ENCODE results near the gene E2F6.

Gene E2F6

DNA sequence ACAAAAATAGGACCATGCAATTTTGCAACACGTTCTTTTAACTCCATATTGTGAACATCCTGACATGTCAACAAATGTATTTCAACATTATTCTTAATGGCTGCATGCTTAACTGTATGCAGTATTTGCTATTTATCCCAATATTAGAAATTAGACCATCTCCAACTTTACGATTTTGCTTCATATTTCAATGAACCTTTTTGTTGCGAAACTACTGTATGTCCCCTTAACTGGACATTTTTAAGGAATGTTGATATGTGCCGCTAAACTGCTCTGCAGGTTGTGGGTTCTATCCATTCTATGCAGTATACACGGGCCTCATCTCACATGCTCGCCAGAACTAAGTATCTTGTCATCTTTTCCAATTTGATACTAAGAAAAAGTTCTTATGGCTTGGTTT is 11.1 kb downstream of the E2F6 start:
- DNase-seq, result no peak

DNA sequence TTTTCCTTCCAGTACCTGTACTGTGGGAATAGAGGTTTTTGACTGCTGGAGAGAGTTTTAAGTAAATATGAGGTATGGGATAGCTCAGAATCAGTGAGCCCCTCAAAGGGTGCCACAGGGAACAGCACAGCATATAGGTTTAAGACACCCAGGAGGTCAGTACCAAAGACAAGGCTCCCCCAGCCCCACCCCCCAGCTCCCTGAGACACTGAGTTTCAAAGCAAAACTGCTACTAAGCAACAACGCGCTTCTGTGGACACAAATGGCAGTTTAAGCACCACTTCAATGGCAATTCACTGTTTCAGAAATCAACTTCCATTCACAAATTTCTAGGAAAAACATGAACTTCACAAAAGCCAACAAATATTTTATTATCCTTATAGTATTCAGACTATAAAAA is 15.2 kb downstream of the E2F6 start:
- DNase-seq, result no peak

DNA sequence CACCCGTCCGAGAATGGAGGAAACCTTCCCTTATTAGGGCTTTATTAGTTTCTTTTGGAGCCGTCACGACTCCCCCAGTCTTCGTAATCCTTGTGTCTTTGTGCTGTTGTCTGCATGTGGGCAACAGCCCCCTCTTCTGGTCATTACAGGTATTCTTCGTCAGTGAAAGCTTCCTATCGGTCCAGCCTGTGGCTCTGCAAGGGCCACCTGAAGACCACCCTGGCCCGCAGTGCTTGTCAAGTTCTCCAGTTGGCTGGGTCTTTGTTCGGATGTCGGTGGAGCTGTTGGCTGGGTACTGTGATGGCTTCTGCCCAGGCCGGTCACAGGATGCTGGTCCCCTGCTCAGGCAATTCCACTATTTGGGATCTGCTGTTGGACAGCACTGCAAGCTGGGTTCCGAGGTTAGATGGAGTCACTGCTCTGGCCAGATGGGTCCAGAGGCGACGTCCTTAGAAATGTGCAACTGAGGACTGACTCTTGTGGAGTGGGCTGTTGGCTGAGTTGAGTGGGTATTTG is 19.2 kb downstream of the E2F6 start:
- no peak for DNase-seq

DNA sequence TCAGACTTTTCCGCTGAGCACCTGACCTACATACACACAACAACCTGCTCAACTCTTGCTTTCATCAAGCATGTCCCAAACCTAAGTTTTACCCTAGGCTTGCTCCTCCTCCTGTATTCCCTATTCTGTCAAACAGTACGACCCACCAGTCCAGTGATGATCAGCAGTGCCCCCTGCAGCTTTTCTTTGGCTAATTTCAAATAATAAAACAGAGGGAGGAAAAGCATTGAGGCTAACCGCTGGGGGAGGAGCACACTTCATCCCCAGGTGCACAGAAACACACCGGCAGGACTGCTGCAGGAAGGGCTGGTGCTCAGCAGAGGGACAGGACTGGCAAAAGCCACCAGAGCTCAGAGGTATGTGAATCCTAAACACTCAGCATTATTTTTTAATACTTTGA is 21.2 kb downstream of the E2F6 start:
- DNase-seq, result no peak

DNA sequence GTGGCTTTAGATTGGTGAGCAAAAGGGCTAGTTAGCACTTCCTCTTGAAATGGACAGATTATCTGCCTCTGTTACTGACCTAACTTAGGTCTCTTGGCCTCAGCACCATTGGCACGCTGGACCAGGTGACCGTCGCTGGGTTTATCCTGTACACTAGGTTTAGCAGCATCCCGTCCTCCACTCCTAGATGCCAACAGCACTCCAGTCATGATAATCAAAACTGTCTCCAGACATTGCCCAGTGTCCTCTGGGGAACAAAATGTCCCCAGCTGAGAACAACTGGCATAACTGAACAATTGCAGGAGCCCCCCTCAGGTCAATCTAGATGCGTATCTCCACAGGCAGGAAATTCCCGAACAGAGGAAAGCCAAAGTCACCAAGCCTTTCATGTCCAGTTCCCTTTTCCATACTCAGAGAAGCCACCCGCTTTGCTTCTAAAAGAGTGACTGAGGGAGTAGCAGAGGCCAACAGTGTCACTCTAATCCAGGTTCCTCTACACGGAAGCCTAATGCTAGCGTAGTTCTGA is 27.3 kb downstream of the E2F6 start:
- no peak for DNase-seq

DNA sequence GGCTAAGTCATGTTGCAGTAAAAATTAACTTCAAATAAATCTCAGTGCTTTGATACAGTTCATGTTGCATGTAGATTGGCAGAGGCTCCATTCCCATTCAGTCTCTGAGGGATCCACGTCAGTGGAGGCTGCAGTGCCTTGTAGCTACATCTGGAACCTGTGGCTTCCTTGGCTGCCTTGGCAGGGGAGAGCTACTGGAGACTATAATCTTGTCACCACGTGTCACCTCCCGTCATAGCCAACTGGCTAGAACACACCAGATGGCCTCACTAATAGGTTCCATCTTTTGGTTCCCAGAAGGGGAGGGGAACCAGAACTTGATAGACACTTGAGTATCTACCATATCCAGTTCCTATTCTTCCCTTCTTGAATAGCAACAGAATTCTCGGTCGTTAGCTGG is 28.4 kb downstream of the E2F6 start:
- no peak for DNase-seq

DNA sequence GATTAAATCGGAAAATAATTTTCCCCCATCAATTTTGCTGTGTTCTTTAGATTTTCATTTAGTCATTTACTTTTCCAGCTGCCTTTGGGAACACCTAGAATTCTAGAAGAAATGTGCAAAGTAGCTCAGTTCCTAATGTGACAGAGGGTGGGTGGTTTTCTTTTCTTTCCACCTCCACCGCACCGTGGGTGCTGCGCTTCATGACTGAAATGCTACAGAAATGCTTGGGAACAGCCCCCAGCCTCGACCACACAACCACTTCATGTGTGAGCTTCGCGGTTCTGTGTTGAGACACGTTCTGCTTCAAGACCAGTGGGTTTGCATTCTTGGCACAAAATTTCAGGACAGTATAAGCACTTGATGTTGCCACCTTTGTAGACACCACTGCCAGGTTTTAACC is 30.9 kb downstream of the E2F6 start:
- DNase-seq, result no peak

DNA sequence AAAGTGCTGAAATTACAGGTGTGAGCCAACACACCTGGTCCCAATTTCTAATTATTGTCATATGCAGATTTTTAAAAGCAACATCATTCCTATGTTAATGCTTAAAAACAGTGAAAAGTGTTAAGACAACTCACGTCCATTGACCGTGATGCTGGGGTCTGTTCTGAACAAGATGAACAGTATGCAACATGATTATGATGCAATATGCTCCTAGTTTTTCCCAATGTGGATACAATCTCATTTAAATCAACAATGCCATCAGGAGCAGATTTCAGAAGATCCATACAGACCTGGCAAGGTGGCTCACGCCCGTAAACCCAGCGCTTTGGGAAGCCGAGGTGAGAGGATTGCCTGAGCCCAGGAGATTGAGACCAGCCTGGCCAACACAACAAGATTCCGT is 31.5 kb downstream of the E2F6 start:
- DNase-seq, result no peak

DNA sequence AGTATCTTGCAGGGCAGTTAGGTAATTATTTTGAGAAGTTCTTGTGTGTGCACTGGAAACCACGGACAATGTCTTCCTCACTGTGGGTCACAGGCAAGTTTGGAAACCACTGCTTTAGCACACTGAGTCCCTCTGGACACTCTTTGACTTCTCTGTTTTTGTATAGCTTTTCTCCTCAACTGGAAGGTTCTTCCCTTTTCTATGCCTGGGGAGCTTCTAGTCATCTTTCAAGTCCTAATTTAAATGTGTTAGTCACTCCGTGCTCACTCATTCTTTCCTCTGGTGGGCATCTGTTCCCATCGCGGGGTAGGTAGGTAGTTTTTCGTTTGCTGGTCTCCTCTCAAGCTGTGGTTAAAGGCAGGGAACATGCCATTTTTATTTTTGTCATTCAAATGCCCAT is 32.1 kb downstream of the E2F6 start:
- DNase-seq, result no peak

DNA sequence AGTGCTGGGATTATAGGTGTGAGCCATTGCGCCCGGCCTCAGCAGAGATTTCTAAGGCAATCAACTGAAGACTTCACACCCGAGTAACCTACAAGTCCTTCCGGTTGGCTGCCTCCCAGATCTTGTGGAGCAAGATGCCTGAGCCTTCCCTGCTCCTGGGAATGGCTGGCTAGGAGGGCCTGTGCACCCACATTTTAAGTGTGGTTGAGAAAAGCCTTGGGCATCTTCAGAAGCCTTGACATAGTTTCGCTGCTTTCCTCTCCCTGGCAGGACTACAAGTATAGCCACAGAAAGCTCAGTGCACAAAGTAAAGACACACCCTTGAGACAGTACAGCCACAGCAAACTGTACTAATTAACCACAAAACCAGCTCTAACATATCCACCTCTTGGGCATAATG is 35.2 kb downstream of the E2F6 start:
- no peak for DNase-seq

DNA sequence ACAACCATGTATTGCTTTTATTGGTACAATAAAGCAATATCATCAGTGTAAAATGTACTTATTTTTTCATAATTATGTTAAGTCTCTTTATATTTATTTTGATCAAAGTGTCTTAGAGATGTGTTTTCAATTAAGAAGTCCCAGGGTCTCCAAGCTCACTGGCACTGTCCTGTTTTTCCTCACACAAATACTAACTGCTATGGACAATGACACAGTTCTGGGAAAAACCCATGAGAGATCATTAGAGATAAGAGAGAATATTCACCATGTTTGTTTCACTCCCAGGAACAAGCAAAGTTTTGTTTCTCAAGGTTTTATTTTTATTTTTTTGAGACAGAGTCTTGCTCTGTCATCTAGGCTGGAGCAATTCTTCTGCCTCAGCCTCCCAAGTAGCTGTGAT is 38.7 kb downstream of the E2F6 start:
- DNase-seq, result no peak

DNA sequence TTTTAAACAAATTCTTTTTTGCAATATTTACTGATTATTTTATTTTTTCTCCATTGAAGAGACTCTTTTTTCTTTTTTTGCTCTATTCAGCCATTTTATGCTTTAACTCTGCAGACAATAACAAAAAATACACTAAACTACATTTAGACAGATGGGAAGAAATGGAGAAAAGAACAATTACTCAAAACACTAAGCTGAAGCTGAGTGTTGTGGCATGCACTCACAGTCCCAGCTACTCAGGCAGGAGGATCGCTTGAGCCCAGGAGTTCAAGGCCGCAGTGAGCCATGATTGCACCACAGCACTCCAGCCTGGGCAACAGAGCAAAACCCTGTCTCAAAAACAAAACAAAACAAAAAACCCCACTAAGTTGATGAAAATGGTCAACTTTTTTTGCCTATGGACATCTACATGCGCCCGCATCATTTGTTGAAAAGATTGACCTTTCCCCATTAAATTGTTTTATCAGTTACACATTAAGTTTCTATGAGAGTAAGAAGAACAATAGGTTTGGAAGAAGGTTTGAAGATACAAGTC is 43.0 kb downstream of the E2F6 start:
- DNase-seq, result no peak

DNA sequence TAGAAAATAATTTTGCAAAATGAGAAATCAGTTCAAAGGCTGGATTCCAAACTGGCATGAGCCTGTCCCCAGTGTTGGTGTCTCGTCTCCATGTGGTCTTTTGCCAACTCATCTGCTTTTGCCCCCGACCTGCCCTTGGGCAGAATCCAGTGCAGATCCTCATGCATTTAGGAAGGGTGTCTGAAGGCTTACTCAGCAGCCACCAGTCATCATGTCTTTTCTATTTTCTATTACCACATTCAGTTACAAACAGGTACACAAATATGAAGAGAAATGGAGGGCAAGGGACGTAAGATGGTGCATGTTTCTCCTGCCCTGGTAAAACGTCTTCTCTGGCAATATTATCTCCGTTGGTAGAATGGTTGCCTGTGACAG is 43.5 kb downstream of the E2F6 start:
- no peak for DNase-seq

DNA sequence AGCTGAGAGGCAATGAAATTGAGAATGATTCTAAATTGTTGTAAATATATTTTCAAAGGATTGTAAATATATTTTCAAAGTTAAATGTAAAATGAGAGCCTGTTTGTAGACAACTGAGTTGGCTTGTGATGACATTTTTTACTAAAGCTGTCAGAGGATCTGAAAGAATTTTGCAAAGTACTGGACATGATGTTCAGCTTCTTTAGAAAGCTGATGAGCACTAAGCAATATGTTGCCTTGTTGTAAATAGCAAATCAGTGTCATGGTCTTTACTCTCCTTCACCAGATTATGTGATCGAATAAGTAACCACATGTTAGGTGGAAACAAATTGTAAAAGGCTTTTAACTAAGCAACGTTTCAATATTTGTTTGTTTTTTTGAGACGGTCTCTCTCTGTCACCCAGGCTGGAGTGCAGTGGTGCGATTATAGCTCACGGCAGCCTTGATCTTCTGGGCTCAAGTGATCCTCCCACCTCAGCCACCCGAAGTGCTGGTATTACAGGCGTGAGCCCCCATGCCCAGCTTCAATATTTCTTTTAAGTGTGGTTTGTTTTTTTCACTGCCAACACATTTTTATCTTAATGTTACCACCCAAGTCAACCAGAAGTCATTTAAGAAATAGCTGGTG is 44.0 kb downstream of the E2F6 start:
- DNase-seq, result no peak

DNA sequence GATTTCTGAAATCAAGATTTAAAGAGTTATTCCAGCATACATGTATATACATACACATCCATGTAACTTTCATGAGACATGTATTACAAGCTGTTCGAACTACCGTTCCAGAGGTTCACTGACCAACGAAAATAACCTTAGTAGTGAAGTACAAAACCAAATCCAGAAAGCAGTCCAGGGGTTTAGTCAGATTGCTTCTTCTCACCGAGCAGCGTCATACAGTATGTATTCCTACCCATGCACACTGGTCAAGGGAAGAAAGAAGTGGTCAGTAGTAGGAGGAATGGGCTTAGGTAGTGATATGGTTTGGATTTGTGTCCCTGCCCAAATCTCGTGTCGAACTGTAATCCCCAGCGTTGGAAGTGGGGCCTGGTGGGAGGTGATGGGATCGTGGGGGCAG is 45.3 kb downstream of the E2F6 start:
- DNase-seq, result no peak

DNA sequence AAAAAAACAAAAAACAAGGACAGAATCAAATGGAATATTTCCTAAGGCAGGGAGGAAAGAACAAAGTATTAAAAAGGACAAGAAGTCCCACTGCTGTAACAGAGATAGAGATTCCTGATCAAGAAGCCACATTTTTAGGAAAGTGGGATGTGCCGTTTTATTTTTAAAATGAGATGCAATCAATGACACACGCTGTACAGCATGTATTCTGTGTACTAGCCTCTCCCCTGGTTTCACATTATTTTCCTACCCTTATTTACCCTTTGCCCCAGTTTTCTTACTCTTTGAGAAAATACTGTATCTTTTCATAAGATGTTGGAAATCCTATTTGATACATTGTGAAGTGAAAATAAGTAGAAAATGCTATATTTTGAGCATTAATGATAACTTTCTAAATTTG is 45.8 kb downstream of the E2F6 start:
- no peak for DNase-seq

DNA sequence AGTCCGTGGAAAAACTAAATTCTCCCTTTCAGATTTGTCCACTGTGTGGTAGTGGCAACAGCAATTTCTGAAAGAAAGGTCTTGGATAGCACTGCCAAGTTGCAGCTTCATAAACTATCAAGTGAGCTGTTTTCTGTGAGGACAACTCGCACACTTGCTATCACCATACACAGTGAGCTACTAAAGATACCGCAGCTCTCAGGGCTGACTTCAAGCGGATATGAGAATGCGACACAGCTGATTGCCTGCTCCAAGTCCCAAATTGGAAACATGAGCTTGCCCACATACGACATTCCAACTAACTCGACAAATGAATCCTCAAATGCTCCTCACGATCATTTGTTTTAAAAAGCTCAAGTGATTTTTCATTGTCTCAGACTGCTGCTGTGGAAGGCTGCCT is 46.2 kb downstream of the E2F6 start:
- DNase-seq, result no peak

DNA sequence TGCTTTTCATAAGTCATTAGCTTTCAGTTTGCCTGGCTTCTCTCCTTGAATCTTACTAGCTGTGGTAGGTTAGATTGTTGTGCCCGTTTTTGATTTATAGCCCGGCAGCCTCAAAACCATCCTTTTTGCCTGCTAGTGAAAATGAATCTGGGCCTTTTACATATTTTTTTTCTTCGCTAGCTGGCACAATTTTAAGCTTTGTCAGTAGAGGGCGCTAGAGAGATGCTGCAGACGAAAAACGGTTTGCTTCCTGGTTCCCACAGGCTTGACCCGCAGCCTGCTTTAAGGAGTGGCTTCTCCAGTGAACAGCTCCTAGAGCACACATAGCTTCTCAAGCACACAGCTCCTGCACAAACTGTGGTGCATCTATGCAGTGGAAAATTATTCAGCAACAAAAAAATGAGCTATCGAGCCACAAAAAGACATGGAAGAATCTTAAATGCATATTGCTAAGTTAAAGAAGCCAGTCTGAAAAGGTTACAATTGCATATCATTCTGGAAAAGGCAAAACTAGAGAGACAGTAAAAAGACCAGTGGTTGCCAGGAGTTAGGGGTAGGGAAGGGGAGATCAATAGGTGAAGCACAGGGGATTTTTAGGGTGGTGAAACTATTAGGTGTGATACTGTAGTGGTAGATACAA is 47.9 kb downstream of the E2F6 start:
- DNase-seq, result no peak

DNA sequence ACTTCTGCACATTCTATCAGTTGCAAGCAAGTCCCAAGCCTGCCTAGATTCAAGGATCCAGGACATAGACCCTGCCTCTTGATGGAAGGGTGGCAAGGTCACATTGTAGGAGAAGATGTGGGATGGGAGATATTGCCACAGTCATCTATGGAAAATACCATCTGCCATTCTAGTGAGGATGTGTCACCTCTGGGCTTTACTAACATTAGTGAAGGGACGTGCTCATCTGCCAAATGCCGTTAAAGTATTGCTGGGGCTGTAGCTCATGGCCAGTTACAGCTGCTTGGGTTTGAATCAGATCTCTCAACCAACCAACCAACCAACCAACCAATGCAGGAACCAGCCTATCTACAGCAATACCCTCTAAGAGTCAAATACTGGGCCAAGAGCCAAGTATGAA is 49.0 kb downstream of the E2F6 start:
- no peak for DNase-seq

DNA sequence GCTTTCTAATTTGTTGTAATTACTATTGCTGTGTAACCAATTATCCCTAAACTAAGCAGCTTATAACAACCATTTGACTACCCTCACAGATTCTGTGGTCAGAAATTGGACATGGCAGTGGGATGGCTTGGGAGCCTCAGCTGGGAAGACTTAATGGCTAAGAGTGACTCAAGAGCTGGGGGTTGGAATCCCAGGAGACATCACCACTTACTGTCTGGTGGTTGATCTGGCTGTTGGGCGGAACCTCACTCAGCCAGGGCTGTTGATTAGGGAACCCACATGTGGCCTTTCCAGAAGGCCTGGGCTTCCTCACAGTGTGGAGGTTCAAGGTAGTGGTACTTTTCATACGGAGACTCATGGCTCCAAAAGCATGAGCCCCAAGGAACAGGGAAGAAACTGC is 49.8 kb downstream of the E2F6 start:
- DNase-seq, result no peak

DNA sequence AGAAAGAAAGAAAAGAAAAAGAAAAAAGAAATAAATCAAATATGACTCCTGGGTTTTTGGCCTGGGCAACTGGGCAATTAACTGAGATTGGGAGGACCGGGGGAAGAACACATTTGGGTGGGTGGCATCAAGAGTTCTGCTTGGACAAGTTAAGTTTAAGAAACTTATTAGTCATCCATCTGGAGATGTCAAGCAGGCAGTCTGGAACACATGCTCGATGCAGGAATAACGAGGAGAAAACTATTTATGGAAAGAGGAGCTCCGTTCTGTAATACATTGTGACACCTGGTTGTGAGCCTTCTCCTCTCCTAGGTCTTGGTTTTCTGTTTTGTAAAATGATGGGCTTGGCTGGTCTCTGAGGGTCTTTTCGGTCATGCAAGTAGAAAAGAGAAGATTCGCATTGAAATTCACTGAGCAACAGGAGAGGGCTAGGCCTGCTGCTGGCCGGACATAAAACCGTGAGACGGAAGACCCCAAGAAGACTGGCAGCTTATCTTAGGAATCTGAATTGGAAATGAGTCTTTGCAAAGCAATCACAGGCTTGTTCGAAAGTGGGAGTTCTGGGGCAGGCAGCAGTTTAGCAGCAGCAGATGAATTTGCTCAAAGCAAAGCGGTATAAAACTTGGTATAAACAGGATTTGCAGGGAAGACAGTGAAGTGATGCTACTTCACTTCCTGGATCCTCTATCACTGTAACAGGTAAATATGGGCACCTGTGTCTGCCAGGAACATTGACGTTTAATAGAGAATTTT is 51.4 kb downstream of the E2F6 start:
- DNase-seq, result no peak

DNA sequence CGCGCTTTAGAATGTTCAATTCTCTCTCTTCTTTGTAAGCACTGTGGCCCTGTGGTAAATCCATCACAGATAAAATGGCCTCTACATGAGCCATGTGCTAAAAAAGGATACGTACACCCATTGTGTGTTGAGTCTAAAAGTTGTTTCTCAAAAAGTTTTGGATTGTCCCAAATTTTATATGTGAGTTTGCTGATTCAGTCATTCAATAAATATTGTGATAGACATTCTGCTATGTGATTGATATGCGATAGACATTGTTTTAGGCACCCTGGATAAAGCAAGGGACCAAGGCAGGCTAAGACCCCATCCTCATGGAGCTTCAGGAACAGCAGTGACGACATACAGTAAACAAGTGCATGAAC is 53.5 kb downstream of the E2F6 start:
- no peak for DNase-seq

DNA sequence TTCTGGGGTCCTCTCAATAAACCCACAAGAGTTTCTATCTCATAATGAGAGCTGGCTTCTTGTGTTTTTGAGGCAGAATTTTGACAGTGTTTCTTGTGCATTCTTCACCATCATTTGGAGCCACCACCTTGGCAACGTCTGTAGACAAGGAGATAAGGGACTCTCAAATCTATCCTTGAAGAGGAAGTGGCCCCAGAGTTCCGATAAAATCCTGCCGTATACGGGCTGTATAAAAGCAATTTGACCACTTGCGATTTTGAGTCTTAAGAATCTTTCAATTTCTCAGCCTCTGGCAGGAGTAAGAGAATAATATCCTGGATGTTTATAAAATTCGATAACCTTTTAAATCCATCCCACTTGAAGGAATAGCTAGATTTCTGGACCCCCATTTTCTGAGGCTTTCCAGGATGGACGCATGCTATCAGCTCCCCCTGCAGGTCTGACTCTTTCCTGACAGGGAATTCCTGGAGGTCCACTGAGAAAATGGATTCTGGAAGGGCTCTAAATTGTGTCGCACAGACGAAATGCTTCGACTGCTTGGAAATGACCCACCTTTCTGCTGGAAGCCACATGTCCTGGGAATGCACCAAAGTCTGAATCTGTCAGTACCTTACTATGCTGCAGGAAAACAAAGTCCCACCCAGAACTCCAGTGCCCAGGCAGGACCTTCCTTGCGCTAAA is 54.1 kb downstream of the E2F6 start:
- peak; percentile 27 for DNase-seq

Data from DMS153 (cell line).